HFFc6 (cell line): ENCODE measurements around the gene SSBP4. TPM values are rescaled to one million over a fixed set of nuclear protein-coding genes. Genes with fewer than 3 reads are reported as not detected.
A peak's percentile ranks its signal among the peaks of the same experiment; 100 is the strongest.

ENCODE experiments used
- DNase-seq: peaks from one replicate; pipeline ENCODE4 v3.0.0-alpha.2; 2018
- H3K27ac Mint-ChIP-seq: 2 replicates; pipeline ENCODE4 v1.8.0; 2020; ENCODE audit warnings: mild to moderate bottlenecking, mixed read lengths
- H3K27me3 Mint-ChIP-seq: 2 replicates; pipeline ENCODE4 v1.8.0; 2021; ENCODE audit warnings: mild to moderate bottlenecking, moderate library complexity, mixed read lengths; ENCODE audit not compliant: insufficient read depth
- H3K36me3 Mint-ChIP-seq: 2 replicates; pipeline ENCODE4 v1.8.0; 2021; ENCODE audit warnings: low read depth, mixed read lengths
- H3K4me1 Mint-ChIP-seq: 2 replicates; pipeline ENCODE4 v1.8.0; 2020; ENCODE audit warnings: low read depth, mixed read lengths
- H3K4me3 Mint-ChIP-seq: 2 replicates; pipeline ENCODE4 v1.8.0; 2020; ENCODE audit warnings: mild to moderate bottlenecking, moderate library complexity, mixed read lengths
- H3K9me3 Mint-ChIP-seq: 2 replicates; pipeline ENCODE4 v1.8.0; 2020; ENCODE audit warnings: mild to moderate bottlenecking, mixed read lengths
- total RNA-seq, 6 experiments: library from RNA; stranded (reverse); fragmentation: NEBNext Ultra II Directional; extraction: Animal tissue kit (Norgen Biotek cat#: 25700); gene quantifications; 2 replicates in 1 of 6; 3 replicates in 5 of 6; pipeline ENCODE4 v1.2.3, GENCODE V29; 2021
- TF ChIP-seq, protein P1 (sequence below): fragments of 200-600 bp; sonication (generic); IDR thresholded peaks from 2 replicates; pipeline ENCODE4 v1.5.0; 2021; ENCODE audit warnings: antibody characterized with exemption, mild to moderate bottlenecking

SSBP4 gene
- total RNA-seq, 6 experiments from 2014 or later = 76.4 to 84.3 (median 80.4) TPM

DNA sequence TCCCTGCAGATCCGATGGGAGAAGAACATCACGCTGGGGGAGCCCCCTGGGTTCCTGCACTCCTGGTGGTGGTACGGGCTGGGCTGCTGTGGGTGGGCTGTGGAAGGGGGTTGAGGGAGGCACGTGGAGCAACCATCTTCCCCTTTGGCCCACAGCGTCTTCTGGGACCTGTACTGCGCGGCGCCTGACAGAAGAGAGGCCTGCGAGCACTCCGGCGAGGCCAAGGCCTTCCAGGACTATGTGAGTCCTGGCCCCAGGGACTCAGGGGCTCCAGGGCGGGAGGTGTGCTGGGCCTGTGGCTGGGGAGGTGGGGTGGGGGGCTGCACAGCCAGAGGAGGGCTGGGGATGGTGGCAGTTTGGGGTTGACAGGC lies 8.5 kb downstream of the SSBP4 start:
- H3K9me3 Mint-ChIP-seq = no peaks in the 10 kb centered on the region
- no peaks in the 10 kb centered on the region for H3K36me3 Mint-ChIP-seq
- DNase-seq = no peak
- no peak overlapping the region for H3K27ac Mint-ChIP-seq
- peaks cover 3% of the 10 kb centered on the region for H3K27me3 Mint-ChIP-seq
- TF ChIP-seq, protein P1, sequence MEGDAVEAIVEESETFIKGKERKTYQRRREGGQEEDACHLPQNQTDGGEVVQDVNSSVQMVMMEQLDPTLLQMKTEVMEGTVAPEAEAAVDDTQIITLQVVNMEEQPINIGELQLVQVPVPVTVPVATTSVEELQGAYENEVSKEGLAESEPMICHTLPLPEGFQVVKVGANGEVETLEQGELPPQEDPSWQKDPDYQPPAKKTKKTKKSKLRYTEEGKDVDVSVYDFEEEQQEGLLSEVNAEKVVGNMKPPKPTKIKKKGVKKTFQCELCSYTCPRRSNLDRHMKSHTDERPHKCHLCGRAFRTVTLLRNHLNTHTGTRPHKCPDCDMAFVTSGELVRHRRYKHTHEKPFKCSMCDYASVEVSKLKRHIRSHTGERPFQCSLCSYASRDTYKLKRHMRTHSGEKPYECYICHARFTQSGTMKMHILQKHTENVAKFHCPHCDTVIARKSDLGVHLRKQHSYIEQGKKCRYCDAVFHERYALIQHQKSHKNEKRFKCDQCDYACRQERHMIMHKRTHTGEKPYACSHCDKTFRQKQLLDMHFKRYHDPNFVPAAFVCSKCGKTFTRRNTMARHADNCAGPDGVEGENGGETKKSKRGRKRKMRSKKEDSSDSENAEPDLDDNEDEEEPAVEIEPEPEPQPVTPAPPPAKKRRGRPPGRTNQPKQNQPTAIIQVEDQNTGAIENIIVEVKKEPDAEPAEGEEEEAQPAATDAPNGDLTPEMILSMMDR = no peak
- peaks cover 33% of the 10 kb centered on the region for H3K4me1 Mint-ChIP-seq
- no peak overlapping the region for H3K4me3 Mint-ChIP-seq

DNA sequence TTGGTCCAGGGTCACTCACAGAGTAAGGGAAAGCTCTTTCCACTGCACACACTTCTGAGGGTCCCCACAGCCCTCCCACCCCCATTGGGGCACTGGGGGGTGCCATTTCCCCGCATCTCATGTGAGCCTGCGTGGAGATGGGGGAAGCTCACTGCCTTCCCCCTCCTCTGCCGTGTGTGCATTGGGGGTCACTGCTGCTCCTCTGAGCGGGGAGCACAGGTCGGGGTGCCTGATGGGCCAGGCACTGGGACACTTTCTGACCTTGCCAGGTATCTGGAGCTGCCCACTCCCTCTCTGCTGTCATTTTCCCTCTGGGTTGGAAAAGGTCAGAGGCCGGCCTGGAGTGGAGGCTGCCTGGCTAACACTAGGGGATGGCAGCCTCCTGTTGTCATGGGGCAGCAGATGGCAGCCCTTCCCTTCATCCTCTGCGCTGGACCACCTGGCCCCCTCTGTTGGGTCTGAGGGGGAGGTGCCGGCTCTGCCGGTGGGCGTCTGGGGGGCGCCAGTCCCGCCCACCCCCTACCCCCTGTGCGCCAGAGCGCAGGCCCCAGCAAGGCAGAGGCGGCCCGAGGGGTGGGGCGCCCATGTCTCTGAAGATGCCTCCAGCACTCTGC lies 9.1 kb downstream of the SSBP4 start:
- no peaks in the 10 kb centered on the region for H3K36me3 Mint-ChIP-seq
- no peak overlapping the region for H3K4me3 Mint-ChIP-seq
- peaks cover 3% of the 10 kb centered on the region for H3K27me3 Mint-ChIP-seq
- H3K4me1 Mint-ChIP-seq = peaks cover 27% of the 10 kb centered on the region
- H3K27ac Mint-ChIP-seq = peak overlapping the region; percentile 68
- TF ChIP-seq, protein P1 = no peak; the same call in 1 of the 2 replicates
- no peak for DNase-seq
- H3K9me3 Mint-ChIP-seq = no peaks in the 10 kb centered on the region

DNA sequence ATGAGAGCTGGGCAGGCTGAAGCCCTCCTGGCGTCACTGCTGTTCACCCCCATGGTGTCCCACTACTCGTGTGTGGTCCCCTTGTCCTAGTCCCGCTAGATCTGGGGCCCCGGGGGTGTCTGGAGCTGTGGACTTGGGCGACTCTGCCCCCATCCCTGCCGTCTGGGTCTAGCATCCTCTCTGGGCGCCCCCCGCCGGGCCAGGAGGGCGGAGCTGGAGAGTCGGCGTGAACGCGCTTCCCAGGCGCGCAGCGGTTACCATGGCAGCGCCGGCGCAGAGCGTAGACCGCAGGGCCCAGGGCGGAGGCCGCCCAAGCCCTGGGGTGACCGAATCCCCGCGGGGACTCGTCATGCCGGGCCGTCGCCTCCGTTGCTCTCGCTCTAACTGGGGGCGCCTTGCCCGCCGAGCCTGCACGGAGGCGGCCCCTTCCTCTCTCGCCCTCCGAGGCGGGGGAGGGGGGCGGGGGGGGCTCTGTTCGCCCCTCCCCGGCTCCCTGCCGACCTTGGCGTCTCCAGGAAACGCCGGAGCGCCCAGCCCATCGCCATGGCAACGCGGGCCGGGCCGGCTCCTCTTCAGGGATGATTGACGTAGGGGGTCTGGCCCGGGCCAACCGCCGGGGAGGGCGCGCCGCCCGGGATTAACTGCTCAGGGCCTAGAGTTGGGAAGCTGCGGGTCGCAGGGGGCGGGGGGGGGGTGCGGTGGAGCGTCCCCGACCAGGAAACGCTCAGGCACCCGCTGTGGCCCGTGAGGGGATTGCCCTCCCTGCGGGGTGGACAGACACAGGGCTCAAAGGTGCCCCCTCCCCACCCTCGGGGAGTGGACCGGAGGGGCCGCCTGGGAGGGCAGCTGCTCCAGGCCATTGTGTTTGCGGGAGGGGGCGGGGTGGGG lies 9.8 kb downstream of the SSBP4 start:
- H3K9me3 Mint-ChIP-seq = no peaks in the 10 kb centered on the region
- peaks cover 4% of the 10 kb centered on the region for H3K27me3 Mint-ChIP-seq
- no peak overlapping the region; the same call in 1 of the 2 replicates for H3K4me3 Mint-ChIP-seq
- peak; percentile 75 for DNase-seq
- no peaks in the 10 kb centered on the region for H3K36me3 Mint-ChIP-seq
- H3K4me1 Mint-ChIP-seq = peaks cover 23% of the 10 kb centered on the region
- TF ChIP-seq, protein P1 = peak; percentile 42
- H3K27ac Mint-ChIP-seq = peak overlapping the region; percentile 68

DNA sequence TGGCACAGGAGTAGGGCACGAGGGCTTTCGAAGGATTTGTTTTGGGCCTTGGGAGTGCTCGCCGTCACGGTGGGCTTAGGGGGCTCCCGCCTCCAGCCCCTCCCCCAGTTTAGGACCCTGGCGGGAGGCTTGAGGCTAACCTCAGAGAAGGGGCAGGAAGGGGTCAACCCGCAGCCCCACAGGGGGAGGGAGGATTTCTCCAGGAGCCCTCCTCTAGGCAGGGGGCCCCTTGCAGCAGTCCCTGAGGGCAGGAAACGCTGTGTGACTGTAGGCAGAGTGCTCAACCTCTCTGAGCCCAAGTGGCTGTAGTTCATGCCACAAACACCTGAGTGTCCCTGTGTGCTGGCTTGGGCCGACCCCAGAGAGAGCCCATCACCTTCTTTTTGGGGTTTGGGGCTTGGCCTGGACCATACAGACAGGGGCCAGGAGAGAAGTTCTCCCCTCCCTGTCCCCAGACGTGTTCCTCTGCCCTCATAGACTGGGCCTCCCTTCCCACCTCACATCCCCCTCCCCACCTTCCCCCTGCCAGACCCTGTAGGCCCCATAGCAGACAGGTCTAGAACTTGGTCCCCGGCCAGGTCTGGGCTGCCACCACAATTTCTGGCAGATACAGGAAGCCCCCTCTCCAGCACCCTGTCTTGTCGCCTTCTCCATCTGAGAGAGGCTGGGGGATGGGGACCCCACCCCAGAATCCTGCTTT lies 10.7 kb downstream of the SSBP4 start:
- Mint-ChIP-seq H3K27ac (peak overlapping the region; percentile 75), H3K9me3 (no peaks in the 10 kb centered on the region), H3K27me3 (peaks cover 8% of the 10 kb centered on the region), H3K4me3 (peak overlapping the region; percentile 39; the same call in 1 of the 2 replicates), H3K4me1 (peaks cover 21% of the 10 kb centered on the region), H3K36me3 (peaks cover 6% of the 10 kb centered on the region; the same call in 1 of the 2 replicates)
- no peak for DNase-seq
- TF ChIP-seq, protein P1 = no peak

DNA sequence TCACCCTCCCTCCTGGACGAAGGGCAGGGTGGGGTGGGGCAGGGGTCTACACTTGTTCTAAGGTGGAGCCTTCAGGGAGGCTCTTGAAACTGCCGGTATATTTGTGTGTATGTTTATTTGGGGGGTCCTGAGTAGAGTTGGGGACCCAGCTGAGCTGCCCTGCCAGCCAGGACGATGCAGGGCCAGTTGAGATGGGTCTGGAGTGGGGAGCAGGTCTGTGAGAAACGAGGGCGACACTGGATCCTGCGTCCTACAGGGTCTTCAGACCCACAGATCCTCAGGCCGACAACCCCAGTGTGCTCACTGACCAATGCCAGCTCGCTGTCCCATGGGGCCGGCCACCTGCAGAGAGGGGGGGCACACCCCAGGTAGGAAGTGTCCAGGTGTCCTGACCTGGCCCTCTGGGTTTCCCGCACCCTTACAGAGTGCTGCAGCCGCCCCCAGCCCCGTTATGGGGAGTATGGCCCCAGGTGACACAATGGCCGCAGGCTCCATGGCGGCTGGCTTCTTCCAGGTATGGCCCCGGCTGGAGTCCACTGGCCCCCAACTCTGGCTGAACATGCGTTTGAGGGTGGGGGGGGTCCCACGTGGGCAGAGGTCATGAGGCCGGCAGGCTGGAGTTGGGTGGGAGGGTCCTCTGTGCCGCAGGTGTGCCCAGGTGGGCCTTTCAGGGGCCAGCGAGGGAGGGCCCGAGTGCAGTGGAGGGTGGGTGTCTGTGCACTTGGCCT lies 11.4 kb downstream of the SSBP4 start:
- Mint-ChIP-seq H3K27ac (peak overlapping the region; percentile 73), H3K9me3 (no peaks in the 10 kb centered on the region), H3K27me3 (peaks cover 11% of the 10 kb centered on the region), H3K4me3 (no peak overlapping the region; the same call in 1 of the 2 replicates), H3K36me3 (peaks cover 6% of the 10 kb centered on the region; the same call in 1 of the 2 replicates), H3K4me1 (peaks cover 15% of the 10 kb centered on the region)
- no peak for DNase-seq
- TF ChIP-seq, protein P1 = no peak
